ENCODE measurements around the gene CDK14.
"Not testable (repeated sequence)": the region's sequence is repeated elsewhere in the genome, so short reads cannot be mapped to it uniquely, and the experiment has no call there.

GRCh38 chr7:90639683-90640082, 43.6 kb downstream of the CDK14 start:
- not testable (repeated sequence) for TF ChIP-seq POLR2AphosphoS5, CTCF, POLR2A, EP300 (IDR thresholded peaks at IDR 0.05)
